Measurements from ENCODE around the gene TBC1D8.

DNA sequence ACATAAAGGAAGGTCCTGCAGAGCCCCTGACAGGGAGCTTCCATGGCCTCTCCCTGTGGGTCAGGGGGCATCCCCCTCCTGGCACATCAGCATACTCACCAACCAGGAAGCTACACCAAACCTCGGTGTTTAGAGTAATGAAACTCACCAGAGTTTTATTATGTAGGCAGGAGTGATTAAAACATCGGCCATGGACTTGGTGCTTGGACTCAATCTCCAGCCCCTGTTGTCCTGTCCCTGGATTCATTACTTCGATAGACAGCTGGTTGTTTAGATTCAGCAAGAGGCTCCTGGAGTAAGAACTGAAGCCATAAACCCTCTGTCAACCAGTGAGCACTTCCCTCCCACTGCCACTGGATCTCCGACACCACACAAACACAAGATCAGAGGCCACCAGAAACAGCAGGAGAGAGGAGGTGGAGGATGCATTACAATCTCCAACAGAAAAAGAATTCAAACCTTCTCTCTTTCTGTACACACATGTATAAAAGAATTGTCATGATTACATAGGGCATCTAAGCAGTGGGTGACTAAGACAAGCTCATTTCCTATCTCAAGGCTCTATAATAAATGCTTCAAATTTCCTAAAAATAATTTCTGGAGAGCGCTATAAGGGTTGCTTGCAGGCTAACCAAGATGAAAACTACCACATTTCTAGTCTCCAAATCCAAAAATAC is 27.2 kb downstream of the TBC1D8 start:
- TF ChIP-seq, protein P1, sequence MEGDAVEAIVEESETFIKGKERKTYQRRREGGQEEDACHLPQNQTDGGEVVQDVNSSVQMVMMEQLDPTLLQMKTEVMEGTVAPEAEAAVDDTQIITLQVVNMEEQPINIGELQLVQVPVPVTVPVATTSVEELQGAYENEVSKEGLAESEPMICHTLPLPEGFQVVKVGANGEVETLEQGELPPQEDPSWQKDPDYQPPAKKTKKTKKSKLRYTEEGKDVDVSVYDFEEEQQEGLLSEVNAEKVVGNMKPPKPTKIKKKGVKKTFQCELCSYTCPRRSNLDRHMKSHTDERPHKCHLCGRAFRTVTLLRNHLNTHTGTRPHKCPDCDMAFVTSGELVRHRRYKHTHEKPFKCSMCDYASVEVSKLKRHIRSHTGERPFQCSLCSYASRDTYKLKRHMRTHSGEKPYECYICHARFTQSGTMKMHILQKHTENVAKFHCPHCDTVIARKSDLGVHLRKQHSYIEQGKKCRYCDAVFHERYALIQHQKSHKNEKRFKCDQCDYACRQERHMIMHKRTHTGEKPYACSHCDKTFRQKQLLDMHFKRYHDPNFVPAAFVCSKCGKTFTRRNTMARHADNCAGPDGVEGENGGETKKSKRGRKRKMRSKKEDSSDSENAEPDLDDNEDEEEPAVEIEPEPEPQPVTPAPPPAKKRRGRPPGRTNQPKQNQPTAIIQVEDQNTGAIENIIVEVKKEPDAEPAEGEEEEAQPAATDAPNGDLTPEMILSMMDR (IDR thresholded peaks at IDR 0.05; ENCODE audit: low read depth, low read length, missing input control), result no peak
- TF ChIP-seq SP1 (IDR thresholded peaks at IDR 0.05), result no peak
- no peak for TF ChIP-seq FOXA1 (IDR thresholded peaks at IDR 0.05)
- no peak for TF ChIP-seq ATF3 (IDR thresholded peaks at IDR 0.05)
- TF ChIP-seq RAD21 (IDR thresholded peaks at IDR 0.05), result no peak
- TF ChIP-seq MAX (IDR thresholded peaks at IDR 0.05), result no peak
- TF ChIP-seq TAF1 (conservative IDR thresholded peaks at IDR 0.05), result no peak
- TF ChIP-seq REST (IDR thresholded peaks at IDR 0.05), result no peak
- no peak for TF ChIP-seq EGR1 (IDR thresholded peaks at IDR 0.05; ENCODE audit: low read depth in 2 of 2)
- TF ChIP-seq YY1 (IDR thresholded peaks at IDR 0.05), result no peak
- no peak for TF ChIP-seq GABPA (IDR thresholded peaks at IDR 0.05 in 1 of 2, conservative IDR thresholded peaks at IDR 0.05 in 1 of 2)
